ENCODE data around the gene EFR3B.
"Not testable (repeated sequence)": the region's sequence is repeated elsewhere in the genome, so short reads cannot be mapped to it uniquely, and the experiment has no call there.

The EFR3B gene

DNA sequence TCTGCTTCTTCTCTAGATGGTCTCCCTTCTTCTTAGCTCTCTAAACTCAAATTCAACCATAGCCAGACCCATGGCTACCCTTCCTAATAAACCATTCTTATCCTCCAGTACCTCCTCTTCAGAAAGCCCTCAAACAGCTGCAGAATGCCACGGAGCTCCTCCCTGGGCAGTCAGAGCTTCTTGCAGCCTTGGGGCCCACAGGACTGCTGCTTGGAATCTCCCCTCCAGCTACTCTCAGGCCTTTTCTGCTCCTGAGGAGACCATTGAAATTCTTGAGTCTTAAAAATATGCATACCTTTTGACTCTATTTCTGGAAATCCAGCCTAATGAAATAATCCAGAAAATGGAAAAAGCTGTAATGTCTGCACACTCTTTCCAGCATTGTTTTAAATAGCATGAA is 30.7 kb downstream of the EFR3B start:
- DNase-seq (ENCODE audit: low spot score): no peak

DNA sequence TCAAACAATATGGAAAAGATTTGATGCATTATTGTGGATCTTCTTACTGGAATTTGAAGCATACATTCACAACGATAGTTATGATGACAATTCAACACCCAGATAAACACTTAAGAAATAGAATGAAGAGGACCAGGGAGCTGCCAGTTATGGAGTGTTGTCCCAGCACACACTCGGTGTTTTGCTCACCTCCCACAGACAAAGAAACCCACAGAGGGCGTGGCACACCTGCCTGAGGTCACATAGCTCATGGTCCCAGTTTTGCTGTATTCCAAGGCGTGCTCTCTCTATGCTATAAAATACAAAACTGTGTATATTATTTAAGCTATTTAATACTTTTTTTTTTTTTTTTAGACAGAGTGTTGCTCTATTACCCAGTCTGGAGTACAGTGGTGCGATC is 31.1 kb downstream of the EFR3B start:
- no peak for DNase-seq (ENCODE audit: low spot score)

- DNase-seq (ENCODE audit: low spot score): no peak
Measured at GRCh38 chr2:25073914-25074313, 32.0 kb downstream of the EFR3B start.

- no peak for DNase-seq (ENCODE audit: low spot score)
Measured at GRCh38 chr2:25074826-25075225, 33.0 kb downstream of the EFR3B start.

DNA sequence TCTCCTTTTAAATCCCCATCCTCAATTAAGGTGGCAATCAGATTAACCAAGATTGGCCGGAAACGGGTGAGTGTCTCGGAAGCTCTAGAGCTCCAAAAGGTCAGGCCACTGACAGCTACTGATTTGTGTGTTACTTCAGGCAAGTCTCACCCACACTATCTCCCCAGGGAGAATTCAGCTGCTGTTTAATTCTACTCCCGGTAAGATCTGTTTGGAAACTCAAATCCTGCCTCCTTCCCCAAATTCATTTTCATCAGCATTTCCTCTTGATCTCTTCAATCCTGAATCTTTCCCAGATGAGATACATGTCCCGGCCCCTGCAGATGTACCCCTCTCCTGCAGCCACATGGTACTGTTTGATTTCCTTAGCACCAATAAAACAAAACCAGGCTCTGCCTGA is 34.9 kb downstream of the EFR3B start:
- DNase-seq (ENCODE audit: low spot score): no peak

DNA sequence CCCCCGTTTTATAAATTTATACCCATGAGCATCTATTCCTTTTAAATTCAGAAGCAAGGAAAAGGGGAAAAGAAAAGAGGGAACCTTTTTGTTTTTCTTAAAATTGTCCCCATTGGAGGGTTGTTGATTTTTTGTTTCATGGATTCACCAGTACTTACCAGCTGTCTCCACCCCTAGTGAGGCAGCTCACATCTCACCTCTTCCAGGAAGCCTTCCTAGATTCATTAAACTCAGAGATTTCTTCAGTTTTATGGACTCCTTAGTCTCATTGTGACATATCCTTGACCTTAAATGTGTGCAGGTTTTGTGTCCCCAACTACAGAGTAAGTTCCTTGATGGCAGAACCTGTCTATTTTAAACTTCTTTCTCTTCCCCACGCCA is 35.9 kb downstream of the EFR3B start:
- no peak for DNase-seq (ENCODE audit: low spot score)

DNA sequence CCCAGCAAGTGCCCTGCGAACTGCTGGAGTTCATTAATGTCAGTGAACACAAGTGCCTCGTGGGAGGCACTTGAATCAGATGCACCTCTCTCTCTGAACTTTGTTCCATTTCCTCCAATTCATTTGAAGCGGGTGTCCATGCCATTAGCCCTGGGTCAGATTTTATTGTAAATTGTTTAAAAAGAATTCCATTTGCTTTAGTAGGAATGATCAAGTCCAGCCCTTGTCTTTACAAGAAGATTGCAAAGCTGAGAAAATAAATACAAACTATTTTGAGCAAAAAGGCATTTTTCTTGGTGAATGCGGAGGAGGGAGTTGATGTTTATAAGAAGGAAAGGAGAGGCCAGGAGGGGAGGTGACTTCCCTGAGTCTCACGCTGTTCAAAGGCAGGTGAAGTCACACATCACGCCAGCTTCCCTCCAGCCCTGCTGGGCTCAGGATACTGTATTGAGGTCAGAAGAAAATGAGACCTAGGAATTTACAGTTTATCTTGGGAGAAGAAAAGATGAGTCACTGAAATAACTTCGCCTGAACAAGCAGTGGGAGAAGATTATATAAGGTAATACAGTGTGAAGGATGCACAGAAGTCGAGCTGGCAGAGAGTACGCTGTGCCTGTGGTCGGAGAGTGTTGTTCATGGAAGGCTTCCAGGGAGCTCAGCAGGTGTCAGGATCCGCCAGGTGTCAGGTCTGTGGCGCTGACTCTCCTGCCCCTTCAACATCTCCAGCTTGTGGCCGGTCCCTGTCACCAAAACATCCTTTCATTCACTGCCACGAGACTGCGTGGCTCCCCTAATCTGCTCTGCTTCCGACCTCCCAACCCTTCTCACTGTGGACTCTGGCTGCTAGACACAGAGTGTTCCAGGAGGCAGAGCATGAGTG is 36.5 kb downstream of the EFR3B start:
- DNase-seq (ENCODE audit: low spot score): no peak

GRCh38 chr2:25079050-25079635 is 37.3 kb downstream of the EFR3B start:
- no peak for DNase-seq (ENCODE audit: low spot score)

DNA sequence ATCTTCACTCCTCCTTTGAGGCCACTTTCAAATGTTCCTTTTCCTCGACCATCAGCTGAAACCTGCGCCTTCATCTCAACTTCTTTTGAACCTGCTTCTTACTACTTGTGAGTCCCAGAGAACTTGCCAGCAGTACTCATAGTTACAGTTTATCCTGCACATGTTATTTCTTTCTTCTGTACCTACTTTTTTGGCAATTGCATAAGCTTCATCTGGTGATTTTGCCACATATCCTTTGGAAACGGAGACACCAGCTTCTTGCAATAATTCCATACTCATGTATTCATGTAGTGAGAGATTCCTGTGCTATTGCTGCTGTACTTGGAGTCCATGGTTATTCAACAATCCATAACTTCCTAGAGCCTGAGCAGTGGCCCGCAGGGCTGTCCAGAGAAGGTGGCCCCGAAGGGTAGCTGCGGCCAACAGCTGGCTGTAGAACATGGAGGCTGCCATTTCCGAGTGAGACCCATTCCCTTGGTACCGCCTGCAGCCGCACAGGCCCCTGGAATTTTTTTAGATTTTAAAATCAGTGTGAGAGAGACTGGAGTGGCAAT is 39.4 kb downstream of the EFR3B start:
- DNase-seq (ENCODE audit: low spot score): no peak

- DNase-seq (ENCODE audit: low spot score): no peak
Measured at GRCh38 chr2:25082002-25082622, 40.2 kb downstream of the EFR3B start.

- no peak for DNase-seq (ENCODE audit: low spot score)
Measured at GRCh38 chr2:25085761-25086560, 44.1 kb downstream of the EFR3B start.

DNA sequence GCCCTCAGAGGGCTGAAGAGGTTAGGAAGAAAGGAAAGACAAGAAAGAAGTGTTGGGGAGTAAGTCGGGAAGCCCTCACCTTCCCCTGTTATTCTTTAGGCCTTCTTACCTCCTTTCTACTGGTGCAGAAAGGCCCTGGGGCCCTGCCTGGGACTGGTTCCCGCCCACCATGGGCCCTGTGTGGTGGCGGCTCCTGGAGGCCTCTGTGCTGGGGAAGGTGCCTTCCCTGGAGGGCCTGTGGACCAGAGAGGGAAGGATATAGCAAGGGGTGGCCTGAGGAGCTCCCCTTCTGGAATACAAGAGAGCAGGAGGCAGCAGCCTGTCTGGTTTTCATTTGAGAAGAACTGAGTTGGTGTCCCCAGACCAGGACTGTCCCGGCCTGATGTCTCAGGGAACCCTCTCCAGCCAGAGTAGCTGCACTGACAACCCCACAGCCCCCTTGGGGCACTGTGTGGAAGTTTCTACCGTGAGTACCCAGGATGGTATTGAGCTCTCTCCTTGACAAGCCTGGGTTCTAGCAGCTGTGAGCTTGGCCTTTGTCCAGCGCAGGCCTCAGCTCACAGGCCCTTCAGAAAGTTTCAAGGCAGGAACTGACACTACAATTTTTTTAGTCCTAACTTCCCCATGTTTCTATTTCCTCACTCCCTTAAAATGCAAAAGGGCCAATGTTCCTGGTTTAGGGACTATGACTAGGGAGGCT is 47.1 kb downstream of the EFR3B start:
- DNase-seq (ENCODE audit: low spot score): peak; percentile 14

- no peak for DNase-seq (ENCODE audit: low spot score)
Measured at GRCh38 chr2:25089605-25090315, 47.9 kb downstream of the EFR3B start.

- DNase-seq (ENCODE audit: low spot score): no peak
Measured at GRCh38 chr2:25090801-25091200, 48.9 kb downstream of the EFR3B start.

DNA sequence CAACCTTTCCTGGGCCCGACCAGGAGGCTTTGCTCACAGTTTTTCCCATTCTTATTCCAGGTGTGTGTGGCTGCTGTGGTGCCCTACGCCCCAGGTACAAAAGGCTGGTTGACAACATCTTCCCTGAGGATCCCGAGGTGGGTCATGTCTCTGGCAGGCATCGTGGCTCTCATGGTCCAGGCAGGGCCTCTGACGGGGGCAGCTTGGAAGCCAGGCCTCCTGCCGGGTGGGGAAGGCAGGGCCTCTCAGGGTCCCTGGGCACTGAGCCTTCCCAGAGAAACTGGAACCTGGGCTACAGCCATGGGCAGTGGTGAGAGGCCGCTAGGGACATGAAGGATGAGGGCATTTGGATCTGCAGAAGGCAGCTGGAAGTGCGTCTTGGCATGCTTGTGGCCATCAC is 49.4 kb downstream of the EFR3B start:
- DNase-seq (ENCODE audit: low spot score): no peak

DNA sequence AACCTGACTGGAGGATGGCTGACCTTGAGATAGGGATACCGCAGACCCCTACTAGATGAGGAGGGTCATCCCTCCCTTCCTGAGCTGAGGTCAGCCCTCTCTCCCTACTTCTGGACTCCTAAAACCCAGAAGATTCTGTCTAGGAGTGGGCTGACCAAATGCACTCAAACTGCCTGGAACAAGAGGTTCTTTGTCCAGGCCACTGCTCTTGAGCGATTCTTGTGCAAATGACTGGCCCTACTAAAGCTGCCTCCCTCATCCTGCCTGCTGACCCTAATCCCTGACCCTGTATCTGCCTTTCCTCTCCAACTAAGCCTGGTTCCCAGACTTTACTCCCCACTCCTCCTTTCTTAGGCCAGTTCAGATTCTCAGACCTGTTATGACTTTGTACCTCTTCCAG is 56.2 kb downstream of the EFR3B start:
- peak; percentile 55 for DNase-seq (ENCODE audit: low spot score)

- DNase-seq (ENCODE audit: low spot score): peak; percentile 24
Measured at GRCh38 chr2:25098670-25099486, 57.0 kb downstream of the EFR3B start.

DNA sequence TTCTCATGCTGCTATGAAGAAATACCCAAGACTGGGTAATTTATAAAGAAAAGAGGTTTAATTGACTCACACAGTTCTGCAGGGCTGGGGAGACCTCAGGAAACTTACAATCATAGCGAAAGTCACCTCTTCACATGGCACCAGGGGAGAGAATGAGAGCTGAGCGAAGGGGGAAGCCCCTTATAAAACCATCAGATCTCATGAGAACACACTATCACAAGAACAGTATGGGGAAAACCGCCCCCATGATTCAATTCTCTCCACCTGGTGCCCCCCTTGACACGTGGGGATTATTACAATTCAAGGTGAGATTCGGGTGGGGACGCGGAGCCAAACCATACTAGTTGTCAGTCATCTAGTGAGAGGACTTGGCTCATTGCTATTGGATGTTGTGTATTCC is 60.5 kb downstream of the EFR3B start:
- DNase-seq (ENCODE audit: low spot score): not testable (repeated sequence)

GRCh38 chr2:25103287-25103871 is 61.5 kb downstream of the EFR3B start:
- DNase-seq (ENCODE audit: low spot score): peak; percentile 57

DNA sequence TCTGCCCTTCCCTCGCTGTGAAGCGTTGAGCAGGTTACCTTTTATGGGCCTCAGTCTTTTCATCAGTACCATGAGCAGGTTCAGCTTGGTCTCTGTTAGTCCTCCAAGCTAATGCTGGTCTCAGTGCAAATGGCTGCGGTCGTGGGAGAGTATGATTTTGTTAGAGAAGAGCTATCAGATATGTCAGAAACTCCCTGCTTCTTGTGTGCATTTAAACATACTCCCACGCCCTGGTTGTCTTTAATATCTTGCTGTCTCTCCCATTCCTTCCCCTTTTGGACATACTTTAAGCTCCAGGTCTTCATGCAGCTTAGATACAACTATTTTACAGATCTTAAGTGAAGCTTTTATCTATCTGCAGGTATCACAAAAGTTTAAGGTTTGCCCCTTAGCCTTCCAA is 62.9 kb downstream of the EFR3B start:
- DNase-seq (ENCODE audit: low spot score): no peak
